ENCODE results near the gene AP1S1.
"Not testable (repeated sequence)": the region's sequence is repeated elsewhere in the genome, so short reads cannot be mapped to it uniquely, and the experiment has no call there.

The AP1S1 gene

DNA sequence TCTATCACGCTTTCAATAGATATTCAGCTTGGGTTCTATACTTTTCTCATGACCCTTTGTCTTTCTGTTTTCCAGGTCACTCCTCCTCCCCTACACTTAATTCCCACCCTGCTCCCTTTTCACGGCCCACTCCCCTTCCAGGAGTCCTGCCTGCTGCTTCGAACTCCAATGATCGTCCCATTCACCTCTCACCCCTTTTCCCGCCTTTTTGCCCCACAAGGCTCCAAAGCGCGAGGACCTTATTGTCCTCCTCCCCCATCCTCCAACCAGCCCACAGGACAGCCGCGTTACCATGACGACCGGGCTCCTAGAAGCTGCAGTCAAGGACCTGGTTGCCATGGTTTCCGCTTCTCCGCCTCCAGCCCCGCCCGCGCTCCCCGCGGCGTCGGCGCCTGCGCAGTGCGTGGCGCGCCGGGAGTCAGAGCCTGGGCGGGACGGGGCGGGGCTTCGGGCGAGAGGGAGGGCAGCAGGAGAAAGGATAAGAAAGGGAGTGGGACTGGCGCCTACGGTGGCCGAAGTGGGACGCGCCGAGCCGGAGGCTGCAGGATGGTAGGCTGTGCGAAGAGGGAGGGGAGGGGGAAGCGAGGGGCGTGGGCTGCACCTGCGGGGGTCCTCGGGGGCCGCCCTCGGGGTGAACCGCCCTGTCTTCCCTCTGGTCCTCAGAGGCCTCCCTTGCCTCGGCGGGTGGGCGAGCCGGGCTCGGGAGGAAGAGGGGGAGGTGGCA, at the start of gene AP1S1:
TSS of gene AP1S1 (plus strand) at position 508 of the 724 bp plus-strand sequence. CDS start at position 547, 39 bp downstream.
- peak within 1 kb of the TSS; percentile 74 for H3K4me3 ChIP-seq (ENCODE audit: low read length)
- no peak within 1 kb of the TSS for H3K27ac ChIP-seq (ENCODE audit: low read length)

DNA sequence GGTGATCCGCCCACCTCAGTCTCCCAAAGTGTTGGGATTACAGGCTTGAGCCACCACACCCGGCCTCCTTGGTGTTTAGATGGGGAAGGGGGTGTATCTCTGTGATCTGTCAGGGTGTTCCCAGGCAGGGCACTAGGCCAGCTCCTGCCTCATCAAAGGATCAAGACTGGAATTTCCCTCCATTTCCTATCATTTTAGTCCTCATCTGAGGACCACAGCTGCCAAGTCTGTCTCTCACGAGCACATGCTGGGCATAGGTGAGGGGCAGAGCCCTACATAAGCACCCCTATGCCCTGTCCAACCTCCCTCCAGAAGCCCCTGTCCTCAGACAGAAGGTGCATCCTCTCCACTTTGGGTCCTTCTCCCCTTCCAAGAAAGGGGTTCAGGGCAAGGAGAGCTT, 49.5 kb upstream of the AP1S1 start:
- H3K27ac ChIP-seq (ENCODE audit: low read length): no peak overlapping the region

More for the DNA sequence above, at the start of gene AP1S1:
- H3K9me3 ChIP-seq (ENCODE audit: control insufficient read depth, insufficient read depth, low read length): no peaks in the 10 kb centered on the region
- no peaks in the 10 kb centered on the region for H3K27me3 ChIP-seq (ENCODE audit: control insufficient read depth, insufficient read depth, low read length)
- 0 out of 2 replicates have a peak, but pooled peaks cover 3% of the 10 kb centered on the region for H3K36me3 ChIP-seq (ENCODE audit: control insufficient read depth, insufficient read depth, low read length)
- peak; percentile 99 for DNase-seq (ENCODE audit: low read depth, low spot score)
- no CpG with 5 or more reads among the region's 51 CpGs for WGBS (ENCODE audit: insufficient coverage, insufficient read length)
- H3K4me1 ChIP-seq (ENCODE audit: control insufficient read depth, insufficient read depth, low read length): peaks cover 6% of the 10 kb centered on the region

DNA sequence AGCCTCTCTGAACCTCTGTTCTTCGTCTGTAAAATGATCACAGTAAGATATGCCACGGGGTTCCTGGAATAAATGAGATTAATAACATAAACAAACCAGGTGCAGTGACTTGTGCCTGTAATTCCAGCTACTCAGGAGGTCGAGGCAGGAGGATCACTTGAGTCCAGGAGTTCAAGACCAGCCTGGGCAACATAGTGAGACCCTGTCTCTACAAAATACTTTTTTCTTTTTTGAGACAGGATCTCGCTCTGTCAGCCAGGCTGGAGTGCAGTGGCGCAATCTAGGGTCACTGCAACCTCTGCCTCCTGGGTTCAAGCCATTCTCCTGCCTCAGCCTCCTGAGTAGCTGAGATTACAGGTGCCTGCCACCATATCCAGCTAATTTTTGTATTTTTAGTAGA, 49.0 kb upstream of the AP1S1 start:
- H3K27ac ChIP-seq (ENCODE audit: low read length); H3K4me1 ChIP-seq (ENCODE audit: control insufficient read depth, insufficient read depth, low read length); H3K9me3 ChIP-seq (ENCODE audit: control insufficient read depth, insufficient read depth, low read length); DNase-seq (ENCODE audit: low read depth, low spot score); H3K4me3 ChIP-seq (ENCODE audit: low read length); H3K36me3 ChIP-seq (ENCODE audit: control insufficient read depth, insufficient read depth, low read length); H3K27me3 ChIP-seq (ENCODE audit: control insufficient read depth, insufficient read depth, low read length): not testable (repeated sequence)
- no CpG with 5 or more reads among the region's 5 CpGs for WGBS (ENCODE audit: insufficient coverage, insufficient read length)

More for the DNA sequence above, 49.5 kb upstream of the AP1S1 start:
- DNase-seq (ENCODE audit: low read depth, low spot score): no peak
- Histone ChIP-seq H3K36me3 (ENCODE audit: control insufficient read depth, insufficient read depth, low read length) (no peaks in the 10 kb centered on the region), H3K9me3 (ENCODE audit: control insufficient read depth, insufficient read depth, low read length) (no peaks in the 10 kb centered on the region), H3K4me3 (ENCODE audit: low read length) (no peak overlapping the region), H3K4me1 (ENCODE audit: control insufficient read depth, insufficient read depth, low read length) (peaks cover 3% of the 10 kb centered on the region), H3K27me3 (ENCODE audit: control insufficient read depth, insufficient read depth, low read length) (no peaks in the 10 kb centered on the region)
- whole genome bisulfite sequencing (ENCODE audit: insufficient coverage, insufficient read length): no CpG with 5 or more reads among the region's 3 CpGs

DNA sequence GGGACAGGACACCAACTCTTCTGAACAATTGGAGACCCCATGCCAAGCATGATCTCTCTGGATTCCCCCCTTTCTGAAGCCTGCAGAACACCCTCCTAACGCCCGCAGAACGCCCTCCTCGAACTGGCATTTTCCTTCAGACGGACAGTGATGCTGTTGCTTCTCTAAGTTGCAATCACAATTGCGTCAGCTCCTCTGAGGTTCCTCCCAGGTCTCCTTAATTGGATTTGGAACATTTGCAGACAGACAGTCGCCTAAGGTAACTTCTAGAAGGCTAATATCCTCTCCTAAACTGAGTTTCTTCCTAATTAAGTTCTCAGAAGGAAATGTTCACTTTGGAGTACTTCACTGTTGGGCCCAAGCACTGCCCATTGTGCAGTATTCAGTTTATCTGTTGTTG, 47.9 kb upstream of the AP1S1 start:
- Histone ChIP-seq H3K36me3 (ENCODE audit: control insufficient read depth, insufficient read depth, low read length) (no peaks in the 10 kb centered on the region), H3K4me1 (ENCODE audit: control insufficient read depth, insufficient read depth, low read length) (no peaks in the 10 kb centered on the region; the same call in 1 of the 2 replicates), H3K9me3 (ENCODE audit: control insufficient read depth, insufficient read depth, low read length) (no peaks in the 10 kb centered on the region), H3K4me3 (ENCODE audit: low read length) (no peak overlapping the region), H3K27ac (ENCODE audit: low read length) (no peak overlapping the region), H3K27me3 (ENCODE audit: control insufficient read depth, insufficient read depth, low read length) (no peaks in the 10 kb centered on the region)
- no CpG with 5 or more reads among the region's 7 CpGs for WGBS (ENCODE audit: insufficient coverage, insufficient read length)
- no peak for DNase-seq (ENCODE audit: low read depth, low spot score)

DNA sequence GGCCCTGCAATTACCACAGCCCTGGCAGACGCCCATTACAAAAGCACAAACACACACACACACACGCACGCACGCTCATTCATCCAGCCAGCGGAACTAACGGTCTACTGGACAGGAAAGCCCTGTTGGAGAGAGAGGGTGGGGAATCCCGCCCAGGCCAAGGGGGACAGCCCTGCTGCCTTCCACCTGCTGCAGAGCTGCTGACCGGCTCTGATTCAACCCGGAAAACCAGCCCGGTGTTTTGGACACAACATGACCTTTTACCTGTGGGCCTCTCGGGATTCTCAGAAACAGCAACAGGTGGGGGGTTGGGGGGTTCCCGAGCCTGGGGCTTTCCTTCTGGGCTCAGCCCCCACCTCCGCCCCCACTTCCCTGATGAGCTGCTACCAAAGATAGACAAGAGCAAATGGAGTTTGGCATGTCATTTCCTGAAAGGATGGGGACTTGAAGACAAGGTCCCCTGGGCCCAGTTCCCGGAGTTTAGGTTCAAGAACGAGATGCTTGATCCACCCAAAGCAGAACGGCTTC, 45.9 kb upstream of the AP1S1 start:
- Histone ChIP-seq H3K36me3 (ENCODE audit: control insufficient read depth, insufficient read depth, low read length) (no peaks in the 10 kb centered on the region), H3K27me3 (ENCODE audit: control insufficient read depth, insufficient read depth, low read length) (no peaks in the 10 kb centered on the region), H3K9me3 (ENCODE audit: control insufficient read depth, insufficient read depth, low read length) (no peaks in the 10 kb centered on the region), H3K4me1 (ENCODE audit: control insufficient read depth, insufficient read depth, low read length) (no peaks in the 10 kb centered on the region; the same call in 1 of the 2 replicates), H3K4me3 (ENCODE audit: low read length) (no peak overlapping the region), H3K27ac (ENCODE audit: low read length) (no peak overlapping the region)
- no CpG with 5 or more reads among the region's 16 CpGs for WGBS (ENCODE audit: insufficient coverage, insufficient read length)
- no peak for DNase-seq (ENCODE audit: low read depth, low spot score)

DNA sequence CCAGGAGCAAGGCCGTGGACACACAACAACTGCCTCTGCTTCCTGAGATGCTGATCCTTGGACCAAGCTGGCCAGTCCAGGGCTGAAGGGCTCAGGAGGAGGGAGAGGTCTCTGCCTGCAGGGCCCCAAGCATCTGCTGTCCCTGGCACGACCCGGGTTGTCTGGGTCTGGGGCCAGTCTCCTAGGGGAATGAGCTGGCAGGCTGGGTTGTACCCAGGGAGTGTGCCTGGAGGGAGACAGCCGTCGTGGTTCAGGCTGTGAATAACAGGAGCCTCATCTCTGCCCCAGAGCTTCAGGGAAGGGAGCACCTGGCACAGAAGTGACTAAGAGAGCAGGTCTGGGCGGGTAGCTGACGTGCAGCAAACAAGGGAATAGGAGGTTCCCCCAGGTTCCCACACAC, 45.3 kb upstream of the AP1S1 start:
- H3K9me3 ChIP-seq (ENCODE audit: control insufficient read depth, insufficient read depth, low read length): no peaks in the 10 kb centered on the region
- H3K27me3 ChIP-seq (ENCODE audit: control insufficient read depth, insufficient read depth, low read length): no peaks in the 10 kb centered on the region
- H3K4me3 ChIP-seq (ENCODE audit: low read length): no peak overlapping the region
- no peak overlapping the region for H3K27ac ChIP-seq (ENCODE audit: low read length)
- DNase-seq (ENCODE audit: low read depth, low spot score): no peak
- no peaks in the 10 kb centered on the region; the same call in 1 of the 2 replicates for H3K4me1 ChIP-seq (ENCODE audit: control insufficient read depth, insufficient read depth, low read length)
- no peaks in the 10 kb centered on the region for H3K36me3 ChIP-seq (ENCODE audit: control insufficient read depth, insufficient read depth, low read length)
- no CpG with 5 or more reads among the region's 7 CpGs for WGBS (ENCODE audit: insufficient coverage, insufficient read length)

DNA sequence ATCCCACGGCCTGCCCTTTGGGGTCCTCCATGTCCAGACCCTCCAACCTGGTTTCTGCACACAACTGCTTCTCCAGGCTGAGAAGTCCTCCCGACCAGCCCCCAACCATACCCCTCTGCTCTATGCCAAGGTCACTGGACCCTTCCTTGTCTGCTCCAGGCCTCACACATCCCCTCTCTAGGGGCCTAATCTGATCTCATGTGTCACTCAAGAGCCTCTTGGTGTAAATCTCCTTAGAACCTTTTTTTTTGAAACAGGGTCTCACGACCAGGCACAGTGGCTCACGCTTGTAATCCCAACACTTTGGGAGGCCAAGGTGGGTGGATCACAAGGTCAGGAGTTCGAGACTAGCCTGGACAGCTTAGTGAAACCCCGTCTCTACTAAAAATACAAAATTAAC, 44.9 kb upstream of the AP1S1 start:
- no peaks in the 10 kb centered on the region for H3K36me3 ChIP-seq (ENCODE audit: control insufficient read depth, insufficient read depth, low read length)

DNA sequence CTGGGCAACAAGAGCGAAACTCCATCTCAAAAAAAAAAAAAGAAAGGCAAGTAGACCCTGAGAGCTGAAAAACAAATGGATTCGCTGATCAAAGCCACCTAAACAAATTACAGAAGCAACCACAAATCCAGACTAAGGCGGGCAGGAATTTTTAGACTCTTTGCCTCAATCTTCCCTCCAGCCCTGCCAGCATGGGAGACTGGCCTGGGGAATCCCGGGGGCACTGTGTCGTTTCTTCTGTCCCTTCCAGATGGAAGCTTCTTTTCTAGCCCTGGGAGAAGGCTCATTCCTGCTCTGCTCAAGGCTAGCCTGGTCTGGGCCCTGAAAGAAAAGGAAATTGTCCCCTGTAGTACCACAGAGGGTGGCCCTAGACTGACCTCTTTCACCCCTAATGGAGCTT, 43.0 kb upstream of the AP1S1 start:
- H3K36me3 ChIP-seq (ENCODE audit: control insufficient read depth, insufficient read depth, low read length): no peaks in the 10 kb centered on the region
- no peaks in the 10 kb centered on the region for H3K9me3 ChIP-seq (ENCODE audit: control insufficient read depth, insufficient read depth, low read length)
- no peak overlapping the region for H3K4me3 ChIP-seq (ENCODE audit: low read length)
- DNase-seq (ENCODE audit: low read depth, low spot score): no peak
- no CpG with 5 or more reads among the region's 5 CpGs for WGBS (ENCODE audit: insufficient coverage, insufficient read length)
- H3K27me3 ChIP-seq (ENCODE audit: control insufficient read depth, insufficient read depth, low read length): no peaks in the 10 kb centered on the region
- no peaks in the 10 kb centered on the region; the same call in 1 of the 2 replicates for H3K4me1 ChIP-seq (ENCODE audit: control insufficient read depth, insufficient read depth, low read length)
- H3K27ac ChIP-seq (ENCODE audit: low read length): no peak overlapping the region

More for the DNA sequence above, 44.9 kb upstream of the AP1S1 start:
- no peak overlapping the region for H3K4me3 ChIP-seq (ENCODE audit: low read length)
- H3K27ac ChIP-seq (ENCODE audit: low read length): no peak overlapping the region
- DNase-seq (ENCODE audit: low read depth, low spot score): no peak
- no CpG with 5 or more reads among the region's 6 CpGs for WGBS (ENCODE audit: insufficient coverage, insufficient read length)
- H3K27me3 ChIP-seq (ENCODE audit: control insufficient read depth, insufficient read depth, low read length): no peaks in the 10 kb centered on the region
- H3K4me1 ChIP-seq (ENCODE audit: control insufficient read depth, insufficient read depth, low read length): no peaks in the 10 kb centered on the region; the same call in 1 of the 2 replicates
- no peaks in the 10 kb centered on the region for H3K9me3 ChIP-seq (ENCODE audit: control insufficient read depth, insufficient read depth, low read length)

DNA sequence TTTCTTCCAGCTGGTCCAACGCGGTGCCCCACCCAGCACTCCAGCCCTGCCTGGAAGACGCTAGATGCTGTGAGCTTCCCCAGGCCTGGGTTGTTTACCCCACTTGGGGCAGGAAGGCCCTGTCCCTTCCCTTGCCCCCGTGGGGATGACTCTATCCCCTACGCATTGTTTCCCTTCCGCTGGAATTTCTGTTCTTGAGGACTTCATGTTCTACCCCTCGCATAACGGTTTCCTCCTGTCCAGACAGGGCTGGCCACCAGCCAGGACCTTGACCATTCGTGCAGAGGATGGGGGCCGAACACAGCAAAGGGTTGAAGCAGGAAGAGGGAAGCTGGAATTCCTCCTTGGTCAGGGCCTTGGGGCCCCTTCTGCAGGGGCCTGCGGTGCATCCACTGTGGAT, 42.0 kb upstream of the AP1S1 start:
- DNase-seq (ENCODE audit: low read depth, low spot score): no peak
- H3K27ac ChIP-seq (ENCODE audit: low read length): no peak overlapping the region
- no peaks in the 10 kb centered on the region for H3K27me3 ChIP-seq (ENCODE audit: control insufficient read depth, insufficient read depth, low read length)
- H3K36me3 ChIP-seq (ENCODE audit: control insufficient read depth, insufficient read depth, low read length): no peaks in the 10 kb centered on the region
- H3K4me1 ChIP-seq (ENCODE audit: control insufficient read depth, insufficient read depth, low read length): no peaks in the 10 kb centered on the region; the same call in 1 of the 2 replicates
- H3K4me3 ChIP-seq (ENCODE audit: low read length): no peak overlapping the region
- H3K9me3 ChIP-seq (ENCODE audit: control insufficient read depth, insufficient read depth, low read length): no peaks in the 10 kb centered on the region
- WGBS (ENCODE audit: insufficient coverage, insufficient read length): no CpG with 5 or more reads among the region's 11 CpGs

DNA sequence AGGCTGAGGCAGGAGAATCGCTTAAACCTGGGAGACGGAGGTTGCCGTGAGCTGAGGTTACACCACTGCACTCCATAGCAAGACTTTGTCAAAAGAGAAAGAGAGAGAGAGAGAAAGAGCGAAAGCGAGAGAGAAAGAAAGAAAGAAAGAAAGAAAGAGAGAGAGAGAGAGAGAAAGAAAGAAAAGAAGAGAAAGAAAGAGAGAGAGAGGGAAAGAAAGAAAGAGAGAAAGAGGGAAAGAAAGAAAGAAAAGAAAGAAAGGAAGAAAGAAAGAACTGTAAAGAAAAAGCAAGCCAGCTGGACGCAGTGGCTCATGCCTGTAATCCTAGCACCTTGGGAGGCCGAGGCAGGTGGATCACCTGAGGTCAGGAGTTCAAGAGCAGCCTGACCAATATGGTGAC, 41.1 kb upstream of the AP1S1 start:
- not testable (repeated sequence) for H3K4me3 ChIP-seq (ENCODE audit: low read length); DNase-seq (ENCODE audit: low read depth, low spot score); H3K27ac ChIP-seq (ENCODE audit: low read length); H3K36me3 ChIP-seq (ENCODE audit: control insufficient read depth, insufficient read depth, low read length); H3K4me1 ChIP-seq (ENCODE audit: control insufficient read depth, insufficient read depth, low read length); H3K27me3 ChIP-seq (ENCODE audit: control insufficient read depth, insufficient read depth, low read length); H3K9me3 ChIP-seq (ENCODE audit: control insufficient read depth, insufficient read depth, low read length)
- WGBS (ENCODE audit: insufficient coverage, insufficient read length): no CpG with 5 or more reads among the region's 7 CpGs

DNA sequence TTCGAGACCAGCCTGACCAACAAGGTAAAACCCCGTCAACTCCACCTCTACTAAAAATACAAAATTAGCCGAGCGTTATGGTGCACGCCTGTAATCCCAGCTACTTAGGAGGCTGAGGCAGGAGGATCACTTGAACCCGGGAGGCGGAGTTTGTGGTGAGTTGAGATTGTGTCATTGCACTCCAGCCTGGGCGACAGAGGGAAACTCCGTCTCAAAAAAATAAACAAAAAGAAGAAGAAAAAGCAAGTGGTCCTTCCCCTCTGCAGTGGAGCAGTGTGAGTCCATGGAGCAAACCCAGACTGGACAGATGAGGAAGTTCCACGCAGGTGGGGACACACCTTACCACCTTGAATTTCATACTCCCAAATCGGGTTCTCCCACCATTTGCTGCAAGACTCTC, 40.4 kb upstream of the AP1S1 start:
- no peaks in the 10 kb centered on the region for H3K27me3 ChIP-seq (ENCODE audit: control insufficient read depth, insufficient read depth, low read length)
- no peak overlapping the region for H3K27ac ChIP-seq (ENCODE audit: low read length)
- no peak overlapping the region for H3K4me3 ChIP-seq (ENCODE audit: low read length)
- H3K9me3 ChIP-seq (ENCODE audit: control insufficient read depth, insufficient read depth, low read length): no peaks in the 10 kb centered on the region
- H3K4me1 ChIP-seq (ENCODE audit: control insufficient read depth, insufficient read depth, low read length): no peaks in the 10 kb centered on the region; the same call in 1 of the 2 replicates
- no peaks in the 10 kb centered on the region for H3K36me3 ChIP-seq (ENCODE audit: control insufficient read depth, insufficient read depth, low read length)
- WGBS (ENCODE audit: insufficient coverage, insufficient read length): no CpG with 5 or more reads among the region's 11 CpGs
- DNase-seq (ENCODE audit: low read depth, low spot score): no peak
